HG03196 (cell line): ENCODE results near the gene WFDC12.
"Not testable (repeated sequence)": the region's sequence is repeated elsewhere in the genome, so short reads cannot be mapped to it uniquely, and the experiment has no call there.

Source experiments
- ATAC-seq: cut with Tn5 transposase; IDR thresholded peaks from one replicate; pipeline ENCODE4 v1.9.1; 2021; ENCODE audit not compliant: unreplicated experiment

Gene WFDC12, protein sequence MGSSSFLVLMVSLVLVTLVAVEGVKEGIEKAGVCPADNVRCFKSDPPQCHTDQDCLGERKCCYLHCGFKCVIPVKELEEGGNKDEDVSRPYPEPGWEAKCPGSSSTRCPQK

DNA sequence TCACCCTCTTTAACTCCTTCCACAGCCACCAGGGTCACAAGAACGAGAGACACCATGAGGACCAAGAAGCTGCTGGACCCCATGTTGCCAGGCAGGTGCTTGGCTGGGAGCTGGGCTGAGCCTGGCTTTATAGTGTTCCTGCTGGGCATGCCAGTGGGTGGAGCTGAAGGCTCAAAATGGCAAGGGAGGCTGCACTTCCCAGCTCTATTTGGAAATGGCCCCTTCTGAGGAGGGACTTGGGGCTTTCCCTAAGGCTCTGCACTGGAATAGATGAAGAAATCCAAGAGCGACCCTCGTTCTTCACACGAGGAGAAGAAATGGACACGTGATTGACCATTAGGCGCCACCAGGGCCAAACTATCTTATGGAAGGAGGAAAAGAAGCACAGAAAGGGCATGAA, at the start of gene WFDC12:
Gene WFDC12 (minus strand): TSS at position 101 of the 400 bp plus-strand sequence. CDS start 18 bp downstream, at position 83.
- ATAC-seq: no peak

DNA sequence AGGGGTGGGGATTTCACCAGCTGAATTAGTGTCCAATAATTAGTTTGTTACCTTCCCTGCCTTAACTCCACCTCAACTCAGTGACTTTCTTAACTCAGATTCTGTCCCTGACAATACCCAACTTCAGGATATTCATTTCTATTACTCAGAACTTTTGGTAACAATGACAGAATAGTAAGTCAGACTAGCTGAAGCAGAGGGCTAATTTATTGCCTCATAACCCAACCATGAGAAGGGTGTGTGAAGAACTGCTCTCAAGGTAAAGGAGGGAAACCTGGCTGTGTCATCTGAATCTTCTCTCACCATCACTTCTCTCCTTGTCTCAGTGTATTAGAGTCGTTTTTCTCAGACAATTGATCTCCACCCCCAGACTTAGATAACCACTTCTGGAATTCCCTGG, 49.3 kb upstream of the WFDC12 start:
- no peak for ATAC-seq

DNA sequence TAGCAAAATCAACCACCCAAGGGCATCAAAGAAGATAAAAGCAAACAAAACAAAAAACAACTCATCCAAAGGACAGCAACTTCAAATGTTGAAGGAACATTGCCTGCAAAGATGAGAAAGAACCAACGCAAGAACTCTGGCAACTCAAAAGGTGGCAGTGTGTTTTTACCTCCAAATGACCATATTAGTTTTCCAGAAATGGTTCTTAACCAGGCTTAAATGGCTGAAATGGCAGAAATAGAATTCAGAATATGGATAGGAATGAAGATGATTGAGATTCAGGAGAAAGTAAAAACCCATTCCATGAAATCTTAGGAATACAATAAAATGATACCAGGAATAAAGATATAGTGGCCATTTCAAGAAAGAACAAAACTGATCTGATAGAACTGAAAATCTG, 40.6 kb upstream of the WFDC12 start:
- no peak for ATAC-seq

DNA sequence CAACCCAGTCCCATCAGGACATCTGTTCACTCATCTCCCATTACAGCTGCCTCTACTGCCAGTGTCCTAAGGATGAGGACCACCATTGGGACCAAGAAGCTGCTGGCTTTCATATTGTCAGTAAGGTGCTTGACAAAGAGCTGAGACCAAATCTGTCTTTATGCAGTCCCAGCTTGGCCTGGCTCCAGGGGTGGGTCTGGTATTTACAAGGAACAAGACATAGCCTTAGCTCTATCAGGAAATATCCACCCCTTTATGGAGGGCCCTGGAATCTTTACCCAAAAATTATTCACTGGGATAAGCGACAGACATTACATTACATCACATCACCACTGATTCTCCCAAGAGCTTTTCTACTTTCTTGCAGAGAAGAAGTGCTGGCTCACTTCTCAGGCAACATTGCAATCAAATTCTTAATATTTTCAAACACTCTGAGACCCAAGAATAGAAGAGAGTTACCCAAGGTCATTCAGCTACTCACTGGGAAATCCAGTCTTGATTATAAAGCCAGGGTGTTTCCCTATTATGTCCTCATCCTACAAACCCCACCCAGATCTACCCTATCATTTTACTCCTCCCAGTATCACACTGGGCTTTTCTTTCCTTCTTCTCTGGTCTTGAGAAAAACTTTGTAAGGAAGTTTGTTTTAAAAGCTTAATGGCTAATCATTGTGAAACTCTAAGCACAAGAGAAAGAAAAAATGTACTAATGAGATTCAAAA, 39.0 kb upstream of the WFDC12 start:
- no peak for ATAC-seq

DNA sequence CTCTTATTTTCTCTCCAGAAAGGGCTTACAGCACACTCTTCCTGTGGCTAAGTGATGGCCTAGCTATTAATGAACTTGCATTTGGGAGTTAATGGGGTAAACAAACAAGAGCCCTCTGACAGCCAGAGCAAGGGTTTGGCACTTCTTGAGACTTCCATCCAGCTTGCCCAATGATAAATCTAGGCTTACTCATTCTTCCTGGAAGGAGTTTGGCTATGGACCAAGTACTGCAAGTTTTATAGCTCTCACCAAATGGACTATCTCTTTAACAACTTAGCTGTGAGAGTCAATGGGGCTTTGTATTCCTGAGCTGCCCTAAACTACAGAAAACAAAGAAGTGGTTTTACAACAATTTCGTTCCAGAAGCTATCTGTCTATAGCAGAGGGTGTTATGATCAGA, 33.7 kb upstream of the WFDC12 start:
- ATAC-seq: no peak

DNA sequence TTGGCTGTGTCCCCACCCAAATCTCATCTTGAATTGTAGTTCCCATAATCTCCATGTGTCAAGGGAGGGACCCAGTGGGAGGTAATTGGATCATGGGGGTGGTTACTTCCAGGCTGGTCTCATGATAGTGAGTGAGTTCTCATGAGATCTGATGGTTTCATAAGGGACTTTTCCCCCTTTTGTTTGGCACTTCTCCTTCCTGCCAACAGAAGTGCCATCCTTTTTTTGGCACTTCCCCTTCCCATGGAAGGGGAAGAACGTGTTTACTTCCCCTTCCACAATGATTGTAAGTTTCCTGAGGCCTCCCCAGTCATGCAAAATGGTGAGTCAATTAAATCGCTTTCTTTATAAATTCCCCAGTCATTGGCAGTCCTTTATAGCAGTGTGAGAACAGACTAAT, 32.4 kb upstream of the WFDC12 start:
- no peak for ATAC-seq

DNA sequence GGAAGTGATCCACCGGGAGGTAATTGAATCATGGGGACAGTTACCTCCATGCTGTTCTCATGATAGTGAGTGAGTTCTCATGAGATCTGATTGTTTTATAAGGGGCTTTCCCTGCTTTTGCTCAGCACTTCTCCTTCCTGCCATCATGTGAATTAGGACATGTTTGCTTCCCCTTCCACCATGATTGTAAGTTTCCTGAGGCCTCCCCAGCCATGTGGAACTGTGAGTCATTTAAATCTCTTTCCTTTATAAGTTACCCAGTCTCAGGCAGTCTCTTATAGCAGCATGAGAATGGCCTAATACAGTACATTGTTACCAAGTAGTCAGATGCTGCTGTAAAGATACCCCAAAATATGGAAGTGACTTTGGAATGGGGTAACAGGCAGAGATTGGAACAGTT, 30.5 kb upstream of the WFDC12 start:
- not testable (repeated sequence) for ATAC-seq

DNA sequence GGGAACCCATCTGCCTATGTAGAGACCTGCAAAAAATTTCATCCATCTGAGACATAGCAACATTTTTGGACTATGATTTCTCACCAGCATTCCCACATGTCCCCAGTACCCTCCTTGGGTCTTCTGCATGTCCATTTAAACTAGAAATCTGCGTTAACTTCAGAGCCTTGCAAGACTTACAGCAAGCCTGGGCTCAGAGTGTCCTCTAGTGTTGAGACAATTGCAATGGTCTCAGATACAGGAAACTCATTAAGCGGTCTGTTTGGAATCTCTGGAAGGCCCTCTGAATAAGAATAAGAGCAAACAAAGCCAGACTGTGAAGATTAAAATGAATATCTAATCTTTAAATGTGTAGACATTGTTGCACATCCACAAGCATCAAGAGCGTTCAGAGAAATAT, 29.9 kb upstream of the WFDC12 start:
- ATAC-seq: no peak

DNA sequence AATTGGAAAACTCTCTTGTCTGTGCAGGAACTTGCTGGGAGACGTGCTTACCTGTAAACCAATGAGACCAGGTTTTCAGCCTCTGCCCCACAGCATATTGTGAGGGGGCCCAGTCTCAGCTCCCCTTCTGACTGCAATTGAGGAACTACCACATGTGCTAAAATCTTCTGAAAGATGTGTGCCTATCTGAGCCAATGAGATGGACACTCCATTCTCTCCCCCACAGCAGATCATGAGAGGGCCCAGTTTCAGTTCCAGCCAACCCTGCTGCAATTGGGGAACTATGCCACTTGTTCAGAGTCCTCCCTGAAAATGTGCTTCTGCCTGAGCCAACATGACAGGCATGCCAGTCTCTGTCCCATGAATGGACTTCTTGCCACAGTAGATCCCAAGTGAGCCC, 29.5 kb upstream of the WFDC12 start:
- ATAC-seq: no peak

DNA sequence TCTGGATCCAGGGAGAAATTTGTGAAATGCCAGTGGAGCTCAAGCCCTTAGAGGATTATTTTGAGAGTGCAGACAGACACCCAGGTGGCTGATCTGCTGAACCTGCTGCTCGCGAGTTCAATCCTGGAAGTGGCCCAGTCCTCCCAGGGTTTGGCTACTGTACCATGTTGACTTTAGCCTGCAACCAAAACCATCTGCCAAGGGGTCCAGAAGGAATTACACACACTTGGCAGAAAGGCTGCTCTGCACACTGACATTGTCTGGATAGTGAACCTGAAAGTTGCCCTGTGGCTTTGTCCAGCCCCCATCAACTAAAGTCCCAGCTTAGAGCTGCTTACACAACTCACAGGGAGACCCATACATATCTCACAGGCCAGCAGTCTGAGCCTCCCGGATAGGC, 28.9 kb upstream of the WFDC12 start:
- ATAC-seq: no peak

DNA sequence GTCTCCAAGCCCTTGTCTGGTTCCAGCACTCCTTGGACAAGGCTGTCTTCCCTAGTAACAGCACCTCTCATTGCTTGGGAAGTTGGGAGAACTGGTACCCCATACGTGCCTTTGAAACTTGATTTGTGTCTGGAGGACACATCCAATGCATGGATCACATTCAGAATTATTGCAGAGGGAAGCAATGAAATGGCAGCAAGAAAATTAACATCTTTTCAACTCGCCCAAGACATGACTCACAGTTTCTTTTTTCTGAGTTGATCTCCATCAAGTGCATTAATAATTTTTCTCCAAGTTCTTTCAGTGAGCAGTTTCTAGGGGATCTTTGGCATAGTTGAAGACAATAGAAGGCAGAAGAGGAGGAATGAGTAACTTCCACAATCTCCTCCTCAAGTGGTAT, 28.1 kb upstream of the WFDC12 start:
- ATAC-seq: no peak

DNA sequence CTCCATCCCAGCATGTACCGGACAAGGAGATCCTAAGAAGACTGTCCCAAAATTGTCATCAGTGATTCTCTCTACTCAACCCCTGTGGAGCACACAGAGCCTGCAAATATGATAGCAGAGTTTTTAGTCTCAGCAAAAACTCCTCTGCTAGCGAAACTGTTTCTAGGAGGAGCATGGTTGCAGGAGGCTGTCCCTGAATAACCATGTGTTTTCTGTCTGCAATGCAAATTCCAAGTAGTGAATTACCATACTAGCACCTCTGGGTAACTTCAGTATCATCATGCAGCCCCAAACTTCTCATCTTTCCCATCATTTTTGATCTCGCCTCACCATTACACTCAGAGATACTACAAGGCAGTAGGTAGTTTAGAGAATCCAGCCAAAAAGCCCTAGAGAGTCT, 24.8 kb upstream of the WFDC12 start:
- ATAC-seq: no peak

DNA sequence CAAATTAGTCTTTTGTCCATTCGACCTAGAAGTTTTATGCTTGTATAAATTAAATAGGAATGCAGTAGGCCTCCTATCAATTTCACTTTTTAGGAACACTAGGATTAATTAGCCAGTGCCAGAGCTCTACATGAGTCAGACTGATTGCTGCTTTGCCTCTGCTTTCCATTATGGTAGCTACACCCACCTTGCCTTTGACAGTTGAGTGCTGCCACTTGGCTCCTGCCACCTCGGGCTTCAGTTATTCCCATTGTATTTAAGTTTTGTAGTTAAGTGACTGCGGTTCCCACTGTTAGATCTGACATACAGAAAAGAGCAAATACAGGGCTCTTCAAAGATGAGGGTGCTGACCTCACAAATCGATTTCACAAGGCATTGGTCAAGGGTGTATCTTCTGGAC, 16.6 kb upstream of the WFDC12 start:
- ATAC-seq: no peak

DNA sequence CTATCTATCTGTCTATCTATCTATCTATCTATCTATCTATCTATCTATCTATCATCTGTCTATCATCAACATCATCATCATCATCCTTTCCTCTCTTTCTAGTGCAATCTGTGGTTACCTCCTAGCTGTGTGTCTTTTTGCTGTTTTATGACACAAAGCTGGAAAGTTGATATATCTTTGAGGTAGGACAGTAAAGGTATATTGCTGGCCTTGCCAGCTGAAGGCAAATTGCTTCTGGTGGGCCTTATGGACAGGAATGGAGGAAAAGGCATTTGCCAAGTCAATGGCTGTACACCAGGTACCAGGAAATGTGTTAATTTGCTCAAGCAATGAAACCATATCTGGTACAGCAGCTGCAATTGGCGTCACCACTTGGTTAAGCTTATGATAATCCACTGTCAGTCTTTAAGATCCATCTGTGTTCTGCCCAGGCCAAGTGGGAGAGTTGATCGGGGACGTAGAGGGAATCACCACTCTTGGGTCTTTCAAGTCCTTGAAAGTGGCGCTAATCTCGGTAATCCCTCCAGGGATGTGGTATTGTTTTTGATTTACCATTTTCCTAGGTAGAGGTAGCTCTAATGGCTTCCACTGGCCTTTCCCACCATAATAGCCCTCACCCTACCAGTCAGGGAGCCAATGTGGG, 15.6 kb upstream of the WFDC12 start:
- not testable (repeated sequence) for ATAC-seq

DNA sequence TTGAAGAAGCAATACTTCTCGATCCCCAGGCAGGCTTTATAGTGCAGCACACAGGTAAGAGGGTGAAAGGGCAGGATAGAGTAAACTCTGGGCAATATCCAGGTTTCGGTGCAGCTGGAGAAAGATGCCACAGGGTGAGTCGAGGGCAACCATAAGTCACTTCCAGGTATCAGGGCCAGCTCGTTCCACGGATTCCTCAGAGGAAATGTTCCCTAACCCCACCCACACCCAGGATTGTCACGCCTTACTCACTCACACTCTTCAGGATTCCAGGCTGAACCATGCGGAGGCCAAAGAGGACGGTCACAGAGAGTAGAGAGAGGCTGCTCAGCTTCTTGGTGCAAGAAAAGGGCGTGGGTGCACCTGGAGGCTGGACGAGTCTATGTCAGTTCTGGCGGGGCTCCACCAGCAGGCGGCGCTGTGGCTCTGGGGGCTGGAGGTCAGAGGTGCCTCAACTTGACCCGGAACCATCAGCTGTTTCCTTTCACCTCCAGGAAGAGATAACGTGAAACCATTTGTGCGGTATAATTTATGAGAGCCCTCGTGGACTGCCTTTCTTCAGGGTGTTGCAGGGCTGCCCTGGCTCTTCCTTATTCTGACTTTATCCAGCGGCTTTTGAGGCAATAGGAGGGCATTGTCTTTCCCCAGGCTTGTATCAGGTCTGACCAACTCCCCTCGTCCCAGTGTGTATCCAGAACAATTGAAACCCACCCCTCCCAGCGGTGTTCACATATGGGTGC, 14.5 kb upstream of the WFDC12 start:
- ATAC-seq: no peak

DNA sequence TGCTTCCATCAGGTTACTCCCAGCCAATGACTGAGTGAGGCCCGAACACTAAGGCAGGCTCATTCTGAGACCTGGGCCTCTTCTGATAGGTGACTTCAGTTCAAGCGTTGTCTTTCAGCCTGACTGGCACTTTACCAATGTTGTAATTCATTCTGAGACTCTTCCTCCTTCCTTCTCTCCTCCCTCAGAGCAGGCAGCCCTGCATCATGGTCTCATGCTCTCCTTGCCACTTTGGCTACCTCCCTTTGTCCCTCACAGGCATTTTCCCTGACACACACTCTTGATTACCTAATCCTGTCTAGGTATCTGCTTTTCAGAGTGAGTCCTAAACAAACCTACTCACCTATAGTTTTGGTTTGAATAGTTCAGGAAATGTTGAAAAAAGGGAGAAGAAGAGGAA, 12.6 kb upstream of the WFDC12 start:
- no peak for ATAC-seq

DNA sequence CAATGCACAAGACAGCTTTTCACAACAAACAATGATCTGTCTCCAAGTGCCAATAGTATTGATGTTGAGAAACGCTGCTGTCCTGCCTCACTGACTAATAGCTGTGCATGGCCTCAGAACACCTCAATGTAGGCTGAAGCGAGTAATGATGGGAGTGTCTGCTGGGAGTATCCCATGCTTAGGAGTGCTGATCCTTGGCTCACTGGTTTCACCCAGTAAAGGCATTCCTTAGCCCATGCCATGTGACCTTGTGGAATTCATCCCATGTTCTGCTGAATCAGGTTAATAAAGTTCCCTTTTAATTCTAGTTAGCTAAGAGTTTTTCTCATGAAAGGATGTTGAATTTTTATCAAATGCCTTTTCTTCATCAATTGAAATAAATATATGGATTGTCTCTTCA, 3.8 kb upstream of the WFDC12 start:
- ATAC-seq: no peak

DNA sequence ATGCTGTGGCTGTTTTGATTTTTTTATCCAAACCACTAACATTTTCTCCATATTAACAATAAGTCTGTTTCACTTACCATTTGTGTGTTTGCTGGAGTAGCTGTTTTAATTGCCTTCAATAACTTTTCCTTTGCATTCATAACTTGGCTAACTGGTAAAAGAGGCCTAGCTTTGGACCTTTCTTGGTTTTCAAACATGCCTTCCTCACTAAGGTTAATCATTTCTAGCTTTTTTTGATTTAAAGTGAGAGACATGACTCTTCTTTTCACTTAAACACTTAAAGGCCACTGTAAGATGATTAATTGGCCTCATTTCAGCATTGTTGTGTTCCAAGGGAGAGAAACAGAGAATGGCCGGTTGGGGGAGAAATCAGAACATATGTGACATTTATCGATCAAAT, 2.9 kb downstream of the WFDC12 start:
- ATAC-seq: no peak

DNA sequence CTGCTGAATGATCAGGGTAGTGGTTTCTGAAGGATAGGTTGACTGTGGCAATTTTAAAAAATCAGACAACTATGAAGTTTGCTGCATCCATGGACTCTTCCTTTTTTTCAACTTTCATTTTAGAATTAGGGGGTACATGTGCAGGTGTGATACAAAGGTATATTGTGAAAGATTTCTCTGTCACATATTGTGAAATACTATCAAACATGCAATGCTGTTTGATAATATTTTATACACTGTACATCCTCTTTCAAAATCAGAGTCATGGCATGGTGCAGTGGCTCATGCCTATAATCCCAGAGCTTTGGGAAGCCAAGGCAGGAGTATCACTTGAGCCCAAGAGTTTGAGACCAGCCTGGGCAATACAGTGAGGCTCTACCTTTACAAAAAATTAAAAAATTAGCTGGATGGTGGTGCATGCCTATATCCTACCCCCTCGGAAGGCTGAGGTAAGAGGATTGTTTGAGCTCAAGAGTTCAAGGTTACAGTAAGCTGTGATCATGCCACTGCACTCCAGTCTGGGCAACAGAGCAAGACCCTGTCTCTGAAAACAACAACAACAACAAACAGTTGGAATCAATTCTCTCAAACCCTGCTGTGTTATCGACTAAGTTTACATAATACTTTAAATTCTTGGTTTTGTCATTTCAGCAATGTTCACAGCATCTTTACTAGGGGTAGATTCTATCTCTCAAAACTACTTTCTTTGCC, 4.6 kb downstream of the WFDC12 start:
- ATAC-seq: no peak

DNA sequence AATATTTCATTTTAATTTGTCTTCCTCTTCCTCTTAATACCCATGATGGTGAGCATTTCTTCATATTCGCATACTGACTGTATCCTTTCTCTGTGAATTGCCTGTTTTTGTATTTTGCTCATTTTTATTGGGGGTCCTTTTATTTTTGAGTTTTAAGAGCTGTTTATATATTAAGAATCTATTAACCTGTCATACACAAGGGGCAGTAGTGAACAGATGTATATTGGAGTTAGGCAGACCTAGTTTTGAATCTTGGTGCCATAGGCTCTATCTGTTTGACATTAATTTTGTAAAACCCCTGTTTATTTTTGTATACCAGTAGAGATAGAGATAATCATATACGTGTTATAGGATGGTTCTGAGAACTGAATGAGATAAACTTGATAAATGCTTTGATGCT, 6.2 kb downstream of the WFDC12 start:
- no peak for ATAC-seq

DNA sequence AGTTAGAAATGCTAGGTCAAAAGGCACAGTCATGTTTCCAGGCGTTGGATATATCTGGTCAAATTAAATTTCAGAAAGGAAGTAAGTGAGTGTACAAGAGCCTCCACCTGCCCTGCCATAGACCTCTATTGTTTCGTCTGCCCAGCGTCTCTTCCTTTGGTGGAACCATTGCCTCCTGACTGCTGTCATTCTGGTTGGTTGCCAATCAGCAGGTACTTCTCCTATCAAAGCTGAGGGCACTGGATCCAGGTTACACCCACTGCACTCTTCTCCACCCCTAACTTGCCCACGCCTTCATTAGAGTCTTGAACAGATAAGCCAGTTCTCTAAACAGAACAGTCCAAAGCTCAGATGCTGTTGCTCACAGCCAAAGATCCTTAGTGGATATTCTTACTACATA, 6.7 kb downstream of the WFDC12 start:
- ATAC-seq: no peak
